Fibroblast of mammary gland (primary cell): Measurements from ENCODE around the gene ARHGAP6.

ENCODE experiments used
- DNase-seq: peaks from one replicate; pipeline ENCODE4 v3.0.0-alpha.2; 2010; ENCODE audit warnings: low read depth
- H3K4me3 ChIP-seq: 2 replicates; pipeline ENCODE4 v1.5.1; 2011; ENCODE audit warnings: low read depth, mild to moderate bottlenecking, low read length, moderate library complexity; ENCODE audit not compliant: control insufficient read depth
- CTCF ChIP-seq: conservative IDR thresholded peaks from 2 replicates; pipeline ENCODE4 v1.5.1; 2011; ENCODE audit warnings: low read depth, low read length, inconsistent platforms; ENCODE audit not compliant: control insufficient read depth, insufficient read depth

ARHGAP6 gene

GRCh38 chrX:11187001-11187400 lies 478.7 kb downstream of the ARHGAP6 start:
- DNase-seq: no peak
- TF ChIP-seq CTCF: no peak
- no peak overlapping the region for H3K4me3 ChIP-seq

DNA sequence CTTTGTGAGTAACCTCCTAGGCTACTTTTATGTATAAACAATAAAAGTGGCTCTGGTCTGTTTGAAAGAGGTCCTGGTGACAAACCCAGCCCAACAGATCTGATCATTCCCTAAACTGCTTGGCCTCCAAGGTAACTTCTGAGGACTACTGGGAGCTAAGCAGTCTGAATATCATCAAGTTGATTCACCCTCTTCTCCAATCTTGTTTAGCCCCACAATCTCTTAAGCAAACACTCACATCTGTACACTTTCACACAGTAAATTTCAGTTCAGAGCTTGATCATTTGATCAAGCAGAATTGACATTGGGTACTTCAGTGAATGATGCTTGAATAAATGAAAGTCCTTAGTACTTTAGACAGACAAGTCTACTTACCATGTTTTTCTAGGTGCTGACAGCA lies 479.9 kb downstream of the ARHGAP6 start:
- no peak for TF ChIP-seq CTCF
- DNase-seq: no peak
- no peak overlapping the region for H3K4me3 ChIP-seq

DNA sequence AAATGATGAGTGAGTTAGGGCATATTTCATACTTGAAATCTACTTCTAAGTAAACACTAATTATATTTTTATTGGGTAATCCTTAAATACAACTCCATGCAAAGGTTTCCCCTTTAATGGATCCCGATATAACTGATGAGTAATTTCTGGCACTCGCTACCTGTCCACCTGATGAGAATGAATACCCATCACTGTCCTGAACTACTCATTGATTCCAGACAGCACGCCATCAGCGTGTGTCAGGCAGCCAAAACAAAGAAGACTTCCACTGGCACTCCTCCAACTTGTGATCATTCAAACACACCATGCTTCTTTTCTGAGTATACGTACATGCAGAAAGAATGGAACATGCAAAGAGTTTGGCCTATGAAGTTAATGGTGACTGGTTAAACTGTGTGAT lies 485.1 kb downstream of the ARHGAP6 start:
- H3K4me3 ChIP-seq: no peak overlapping the region

DNA sequence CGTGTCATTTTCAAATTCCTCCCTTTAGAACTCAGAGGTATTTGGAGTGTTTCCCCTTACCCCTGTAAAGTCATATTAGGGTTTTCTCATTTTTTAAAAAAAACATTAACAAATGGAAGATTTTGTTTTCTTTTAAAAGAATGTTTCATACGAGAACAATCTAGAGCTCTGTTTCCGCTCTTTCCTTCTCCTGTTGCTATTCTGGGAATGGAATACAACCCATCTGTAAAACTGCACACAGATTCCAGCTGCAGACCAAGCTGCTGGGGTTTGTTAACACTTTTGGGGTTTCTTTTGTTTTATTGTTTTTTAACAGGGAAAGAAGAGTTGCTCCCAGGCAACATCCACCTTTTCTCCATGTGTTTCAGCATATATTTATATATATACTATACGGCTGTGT lies 493.3 kb downstream of the ARHGAP6 start:
- DNase-seq: no peak
- no peak overlapping the region for H3K4me3 ChIP-seq
- no peak for TF ChIP-seq CTCF

More for the DNA sequence above, 485.1 kb downstream of the ARHGAP6 start:
- peak; percentile 42 for DNase-seq
- no peak for TF ChIP-seq CTCF

- TF ChIP-seq CTCF: no peak
- no peak overlapping the region for H3K4me3 ChIP-seq
- no peak for DNase-seq
Measured at GRCh38 chrX:11171956-11172355, 493.8 kb downstream of the ARHGAP6 start.

DNA sequence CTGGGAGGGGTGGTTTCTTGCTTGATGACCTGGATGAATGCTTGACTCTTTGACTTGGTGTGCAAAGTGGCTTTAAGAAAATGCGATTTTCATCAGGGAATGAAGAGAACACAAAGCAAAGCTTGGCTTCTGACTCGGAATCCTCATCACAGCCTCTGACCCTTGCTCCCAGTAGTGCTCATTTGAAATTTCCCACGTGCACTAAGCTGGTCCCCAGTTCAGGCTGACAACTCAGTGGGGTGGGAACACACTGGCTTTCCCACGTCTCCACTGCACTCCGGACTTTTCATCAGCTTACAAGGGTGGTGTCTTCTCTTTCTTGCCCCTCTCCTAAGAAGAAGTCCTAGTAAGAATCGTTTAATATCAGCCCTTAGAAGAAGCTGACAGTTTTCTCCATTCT lies 501.3 kb downstream of the ARHGAP6 start:
- no peak for DNase-seq
- no peak for TF ChIP-seq CTCF

DNA sequence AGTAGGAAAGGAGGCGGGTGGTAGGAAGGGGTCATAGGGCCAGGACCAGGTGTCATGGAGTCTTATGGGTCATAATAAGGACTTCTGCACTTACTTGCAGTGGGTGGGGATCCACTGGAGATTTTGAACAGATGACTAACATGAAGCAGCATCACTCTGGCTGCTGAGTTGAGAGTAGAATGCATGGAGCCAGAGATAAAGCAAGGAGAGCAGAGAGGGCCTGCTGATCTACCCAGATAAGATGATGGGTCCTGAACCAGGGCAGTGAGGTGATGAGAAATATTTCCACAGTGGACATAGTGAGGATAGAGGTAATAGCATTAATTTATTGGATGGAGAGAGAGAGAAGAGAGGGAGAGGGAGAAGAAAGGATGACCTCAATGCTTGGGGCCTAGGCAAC lies 506.6 kb downstream of the ARHGAP6 start:
- H3K4me3 ChIP-seq: no peak overlapping the region
- DNase-seq: no peak
- no peak for TF ChIP-seq CTCF

More for the DNA sequence above, 501.3 kb downstream of the ARHGAP6 start:
- H3K4me3 ChIP-seq: no peak overlapping the region
